ENCODE data around the gene OTOP3. TPM values are rescaled to one million over a fixed set of nuclear protein-coding genes. Genes with fewer than 3 reads are reported as not detected.
"Not testable (repeated sequence)": the region's sequence is repeated elsewhere in the genome, so short reads cannot be mapped to it uniquely, and the experiment has no call there.

Gene OTOP3
- total and polyA plus RNA-seq, 8 donors, result 0.18 to 2.6 TPM; not detected in 6

DNA sequence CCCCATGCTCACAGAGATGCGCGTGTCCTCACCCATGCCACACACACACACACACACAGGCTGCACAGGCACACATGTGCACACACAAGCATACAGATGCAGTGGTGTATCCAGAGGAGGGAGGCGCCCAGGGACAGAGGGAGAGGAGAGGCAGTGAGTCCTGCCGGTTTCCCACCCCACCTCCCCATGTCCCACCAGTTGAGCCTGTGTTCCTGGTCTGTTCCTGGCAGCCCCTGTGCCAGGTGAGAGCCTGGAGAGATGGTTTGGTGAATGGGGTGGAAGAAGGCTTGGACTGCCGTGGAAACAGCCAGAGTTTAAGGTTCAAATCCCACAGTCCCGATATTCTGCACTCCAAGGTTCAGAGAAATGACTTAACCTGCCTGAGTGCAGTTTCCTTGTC is 32.0 kb upstream of the OTOP3 start:
- no peaks in the 10 kb centered on the region for H3K36me3 ChIP-seq
- peaks cover 0 to 70% (median 23%) of the 10 kb centered on the region in 3 donors for H3K27me3 ChIP-seq
- intact Hi-C loops (cut with DNase I; ENCODE audit: low total_unique reads), result no loop called here
- H3K9me3 ChIP-seq, result no peaks in the 10 kb centered on the region
- H3K4me1 ChIP-seq, result peaks cover 0 to 11% (median 0%) of the 10 kb centered on the region in 4 donors
- no peak for TF ChIP-seq EP300 (IDR thresholded peaks at IDR 0.05)
- TF ChIP-seq, protein P1, sequence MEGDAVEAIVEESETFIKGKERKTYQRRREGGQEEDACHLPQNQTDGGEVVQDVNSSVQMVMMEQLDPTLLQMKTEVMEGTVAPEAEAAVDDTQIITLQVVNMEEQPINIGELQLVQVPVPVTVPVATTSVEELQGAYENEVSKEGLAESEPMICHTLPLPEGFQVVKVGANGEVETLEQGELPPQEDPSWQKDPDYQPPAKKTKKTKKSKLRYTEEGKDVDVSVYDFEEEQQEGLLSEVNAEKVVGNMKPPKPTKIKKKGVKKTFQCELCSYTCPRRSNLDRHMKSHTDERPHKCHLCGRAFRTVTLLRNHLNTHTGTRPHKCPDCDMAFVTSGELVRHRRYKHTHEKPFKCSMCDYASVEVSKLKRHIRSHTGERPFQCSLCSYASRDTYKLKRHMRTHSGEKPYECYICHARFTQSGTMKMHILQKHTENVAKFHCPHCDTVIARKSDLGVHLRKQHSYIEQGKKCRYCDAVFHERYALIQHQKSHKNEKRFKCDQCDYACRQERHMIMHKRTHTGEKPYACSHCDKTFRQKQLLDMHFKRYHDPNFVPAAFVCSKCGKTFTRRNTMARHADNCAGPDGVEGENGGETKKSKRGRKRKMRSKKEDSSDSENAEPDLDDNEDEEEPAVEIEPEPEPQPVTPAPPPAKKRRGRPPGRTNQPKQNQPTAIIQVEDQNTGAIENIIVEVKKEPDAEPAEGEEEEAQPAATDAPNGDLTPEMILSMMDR (IDR thresholded peaks at IDR 0.05), result no peak
- no peak for TF ChIP-seq POLR2AphosphoS5 (IDR thresholded peaks at IDR 0.05)
- TF ChIP-seq POLR2A (IDR thresholded peaks at IDR 0.05), result no peak
- H3K27ac ChIP-seq, result no peak overlapping the region
- DNase-seq, result no peak
- no peak overlapping the region for H3K4me3 ChIP-seq
- whole genome bisulfite sequencing, 5 donors, result 61 to 80% (median 77%) methylated on average over 6 of the region's 6 CpGs

DNA sequence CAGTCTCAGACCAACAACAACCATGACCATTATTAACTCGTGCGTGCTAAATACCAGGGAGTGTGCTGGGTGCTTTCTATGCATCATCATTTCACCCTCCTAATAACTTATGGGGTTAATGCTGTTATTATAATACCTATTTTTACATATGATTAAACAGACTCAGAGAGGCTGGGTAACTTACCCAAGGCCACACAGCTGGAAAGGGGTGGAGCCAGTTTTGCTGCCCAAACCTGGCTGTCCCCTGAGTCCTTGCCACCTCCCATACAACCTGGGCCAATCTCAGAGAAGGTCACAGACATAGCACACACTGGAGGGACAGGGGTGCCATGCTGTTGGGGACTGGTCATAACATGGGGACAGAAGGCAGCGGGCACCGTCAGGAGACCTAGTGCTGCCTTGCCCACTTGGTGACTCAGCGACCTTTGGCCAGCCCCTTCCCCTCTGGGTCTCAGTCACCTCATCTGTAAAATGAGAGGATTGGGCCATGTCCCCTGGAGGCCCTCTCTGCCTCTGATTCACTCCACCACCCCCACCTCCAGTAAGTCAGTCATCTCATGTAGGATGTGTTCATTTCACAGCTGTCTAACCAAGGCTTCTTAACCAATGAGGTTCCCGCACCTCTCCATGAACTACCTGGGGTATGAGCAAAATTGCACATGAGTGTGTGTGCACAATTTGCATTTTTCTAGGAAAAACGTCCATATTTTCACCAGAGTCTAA is 30.9 kb upstream of the OTOP3 start:
- peaks cover 0 to 73% (median 23%) of the 10 kb centered on the region in 3 donors for H3K27me3 ChIP-seq
- H3K36me3 ChIP-seq, result no peaks in the 10 kb centered on the region
- intact Hi-C loops (cut with DNase I; ENCODE audit: low total_unique reads), result no loop called here
- H3K4me3 ChIP-seq, result no peak overlapping the region
- DNase-seq, result no peak
- peaks cover 0 to 11% (median 0%) of the 10 kb centered on the region in 4 donors for H3K4me1 ChIP-seq
- H3K27ac ChIP-seq, result no peak overlapping the region
- no peaks in the 10 kb centered on the region for H3K9me3 ChIP-seq
- 76 to 82% (median 78%) methylated on average over 7 of the region's 7 CpGs for WGBS, 5 donors
- no peak for TF ChIP-seq EP300 (IDR thresholded peaks at IDR 0.05)
- no peak for TF ChIP-seq POLR2AphosphoS5 (IDR thresholded peaks at IDR 0.05)

DNA sequence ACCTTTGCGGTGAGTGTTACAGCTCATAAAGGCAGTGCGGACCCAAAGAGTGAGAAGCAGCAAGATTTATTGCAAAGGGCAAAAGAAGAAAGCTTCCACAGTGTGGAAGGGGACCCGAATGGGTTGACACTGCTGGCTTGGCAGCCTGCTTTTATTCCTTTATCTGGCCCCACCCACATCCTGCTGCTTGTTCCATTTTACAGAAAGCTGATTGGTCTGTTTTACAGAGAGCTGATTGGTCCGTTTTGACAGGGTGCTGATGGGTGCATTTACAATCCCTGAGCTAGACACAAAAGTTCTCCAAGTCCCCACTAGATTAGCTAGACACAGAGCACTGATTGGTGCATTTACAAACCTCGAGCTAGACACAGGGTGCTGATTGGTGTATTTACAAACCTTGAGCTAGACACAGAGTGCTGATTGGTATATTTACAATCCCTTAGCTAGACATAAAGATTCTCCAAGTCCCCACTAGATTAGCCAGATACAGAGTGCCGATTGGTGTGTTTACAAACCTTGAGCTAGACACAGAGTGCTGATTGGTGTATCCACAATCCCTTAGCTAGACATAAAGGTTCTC is 29.4 kb upstream of the OTOP3 start:
- H3K4me1 ChIP-seq, result peaks cover 0 to 11% (median 0%) of the 10 kb centered on the region in 4 donors
- H3K27me3 ChIP-seq, result peaks cover 0 to 58% (median 22%) of the 10 kb centered on the region in 3 donors
- intact Hi-C loops (cut with DNase I; ENCODE audit: low total_unique reads); H3K27ac ChIP-seq; DNase-seq; H3K36me3 ChIP-seq; H3K9me3 ChIP-seq; H3K4me3 ChIP-seq: not testable (repeated sequence)
- WGBS, 5 donors, result 57 to 70% (median 68%) methylated on average over 6 of the region's 6 CpGs

DNA sequence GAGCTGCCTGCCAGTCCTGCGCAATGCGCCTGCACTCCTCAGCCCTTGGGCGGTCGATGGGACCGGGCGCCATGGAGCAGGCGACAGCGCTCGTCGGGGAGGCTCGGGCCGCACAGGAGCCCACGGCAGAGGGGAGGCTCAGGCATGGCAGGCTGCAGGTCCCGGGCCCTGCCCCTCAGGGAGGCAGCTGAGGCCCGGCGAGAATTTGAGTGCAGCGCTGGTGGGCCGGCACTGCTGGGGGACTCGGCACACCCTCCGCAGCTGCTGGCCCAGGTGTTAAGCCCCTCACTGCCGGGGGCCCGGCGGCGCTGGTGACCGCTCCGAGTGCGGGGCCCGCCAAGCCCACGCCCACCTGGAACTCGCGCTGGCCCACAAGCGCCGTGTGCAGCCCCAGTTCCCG is 28.7 kb upstream of the OTOP3 start:
- intact Hi-C loops (cut with DNase I; ENCODE audit: low total_unique reads), result no loop called here
- DNase-seq, result no peak
- WGBS, 5 donors, result 92 to 97% (median 95%) methylated on average over 13 to 34 of the region's 34 CpGs
- Histone ChIP-seq H3K36me3 (no peaks in the 10 kb centered on the region), H3K27me3 (peaks cover 0 to 54% (median 18%) of the 10 kb centered on the region in 3 donors), H3K9me3 (no peaks in the 10 kb centered on the region), H3K4me3 (no peak overlapping the region), H3K27ac (no peak overlapping the region), H3K4me1 (peaks cover 0 to 5% (median 0%) of the 10 kb centered on the region in 4 donors)
- no peak for TF ChIP-seq EP300 (IDR thresholded peaks at IDR 0.05)
- no peak for TF ChIP-seq POLR2A (IDR thresholded peaks at IDR 0.05)
- TF ChIP-seq, protein P1 (IDR thresholded peaks at IDR 0.05), result no peak
- no peak for TF ChIP-seq POLR2AphosphoS5 (IDR thresholded peaks at IDR 0.05)

DNA sequence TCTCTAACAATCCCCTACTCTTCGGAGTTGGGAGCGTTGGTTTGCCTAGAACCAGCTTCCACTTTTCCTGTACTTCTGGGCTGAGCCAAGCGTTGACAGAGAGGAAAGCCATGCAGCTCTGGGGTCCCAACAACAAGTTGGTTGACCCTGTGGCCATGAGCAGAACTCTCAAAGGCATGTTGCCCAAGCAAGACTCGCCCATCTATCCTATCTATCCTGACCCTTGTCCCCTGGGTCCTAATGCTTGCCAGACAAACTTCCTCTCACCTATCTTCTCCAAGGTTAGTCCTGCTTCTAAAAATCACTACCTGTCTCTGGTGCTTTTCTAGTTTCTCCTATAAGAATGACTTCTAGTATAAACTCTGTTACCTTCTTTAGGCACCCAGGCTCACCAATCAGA is 26.6 kb upstream of the OTOP3 start:
- H3K27me3 ChIP-seq, result peaks cover 0 to 34% (median 2%) of the 10 kb centered on the region in 3 donors
- H3K4me3 ChIP-seq; H3K36me3 ChIP-seq; intact Hi-C loops (cut with DNase I; ENCODE audit: low total_unique reads); DNase-seq; H3K9me3 ChIP-seq; H3K27ac ChIP-seq; H3K4me1 ChIP-seq: not testable (repeated sequence)
- 63 to 75% (median 72%) methylated on average over 3 to 4 of the region's 4 CpGs for WGBS, 5 donors

DNA sequence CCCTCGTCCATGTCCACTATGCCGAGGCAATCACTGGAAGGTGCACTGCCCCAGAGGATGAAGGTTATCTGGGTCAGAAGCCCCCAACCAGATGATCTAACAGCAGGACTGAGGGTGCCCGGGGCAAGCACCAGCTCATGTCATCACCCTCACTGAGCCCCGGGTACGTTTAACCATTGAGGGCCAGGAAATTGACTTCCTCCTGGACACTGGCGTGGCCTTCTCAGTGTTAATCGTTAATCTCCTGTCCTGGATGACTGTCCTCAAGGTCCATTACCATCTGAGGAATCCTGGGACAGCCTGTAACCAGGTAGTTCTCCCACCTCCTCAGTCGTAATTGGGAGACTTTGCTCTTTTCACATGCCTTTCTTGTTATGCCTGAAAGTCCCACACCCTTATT is 24.3 kb upstream of the OTOP3 start:
- H3K4me1 ChIP-seq; H3K4me3 ChIP-seq; H3K27ac ChIP-seq; DNase-seq; H3K9me3 ChIP-seq; H3K36me3 ChIP-seq; intact Hi-C loops (cut with DNase I; ENCODE audit: low total_unique reads): not testable (repeated sequence)
- H3K27me3 ChIP-seq, result peaks cover 0 to 33% (median 0%) of the 10 kb centered on the region in 3 donors
- 65 to 85% (median 76%) methylated on average over 8 of the region's 8 CpGs for WGBS, 5 donors
